Measurements from ENCODE around the gene CYP4F22. TPM values are rescaled to one million over a fixed set of nuclear protein-coding genes. Genes with fewer than 3 reads are reported as not detected.
"Not testable (repeated sequence)": the region's sequence is repeated elsewhere in the genome, so short reads cannot be mapped to it uniquely, and the experiment has no call there.

The CYP4F22 gene
- total RNA-seq, 2 donors from 2014 or later: not detected

DNA sequence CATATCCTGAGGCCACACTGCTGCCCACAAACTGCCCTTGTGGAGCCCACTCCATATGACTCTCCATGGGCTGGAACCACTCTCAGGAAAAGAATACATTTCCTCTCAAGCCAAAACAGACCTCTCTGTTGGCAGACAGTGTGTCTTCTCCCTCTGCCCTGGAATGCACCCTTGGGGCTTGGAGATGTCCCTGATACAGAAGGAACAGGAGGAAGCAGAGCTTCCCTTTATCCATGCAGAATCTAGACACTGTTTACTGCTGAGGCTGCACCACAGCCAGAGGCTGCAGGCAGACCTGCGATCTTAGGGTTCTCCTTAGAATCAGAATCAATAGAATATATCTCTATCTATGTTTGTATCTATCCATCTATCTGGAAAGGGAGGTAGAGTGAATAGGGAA lies 79.9 kb downstream of the CYP4F22 start:
- intact Hi-C loops (cut with DNase I): no loop called here
- ATAC-seq: no peak

DNA sequence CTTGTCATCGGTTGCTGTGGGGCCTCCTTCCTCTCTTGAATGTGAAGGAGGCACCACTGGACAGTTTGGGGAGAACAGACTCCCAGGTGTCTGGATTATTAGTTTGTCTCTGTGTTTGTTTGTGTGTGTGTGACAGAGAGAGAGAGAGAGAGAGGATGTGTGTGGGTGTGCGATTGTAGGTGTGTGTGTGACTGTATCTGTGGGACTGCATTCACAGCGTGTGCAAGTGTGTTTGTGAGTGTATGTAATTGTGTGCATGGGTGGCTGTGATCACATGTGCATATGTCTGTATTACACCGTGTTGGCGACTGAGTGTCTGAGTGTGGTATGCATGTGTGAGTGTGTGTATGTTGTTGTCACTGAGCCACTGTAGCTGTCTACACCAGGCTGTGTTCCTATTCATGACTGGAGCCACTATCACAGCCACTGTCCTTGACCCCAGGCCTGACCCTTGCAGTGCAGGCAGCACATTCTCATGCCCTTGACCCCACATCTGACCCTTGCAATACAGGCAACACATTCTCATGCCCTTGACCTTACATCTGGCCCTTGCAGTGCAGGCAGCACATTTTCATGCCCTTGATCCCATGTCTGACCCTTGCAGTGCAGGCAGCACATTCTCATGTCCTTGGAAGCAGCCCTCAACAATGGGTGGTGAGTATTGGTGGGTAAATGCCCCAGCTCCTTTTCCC lies 81.6 kb downstream of the CYP4F22 start:
- Histone ChIP-seq H3K27me3 (no peaks in the 10 kb centered on the region), H3K9me3 (peaks cover 0 to 6% (median 0%) of the 10 kb centered on the region in 3 donors), H3K4me3 (no peak overlapping the region), H3K36me3 (replicated peaks in 1 of 2; ENCODE audit: insufficient read depth in 1 of 2, low read depth in 2 of 2) (no peaks in the 10 kb centered on the region), H3K4me1 (no peaks in the 10 kb centered on the region), H3K27ac (no peak overlapping the region)
- no peak for ATAC-seq
- 71 to 83% methylated on average over 5 of the region's 5 CpGs for WGBS, 2 donors
- DNase-seq: no peak
- TF ChIP-seq POLR2A (IDR thresholded peaks at IDR 0.05): no peak
- TF ChIP-seq, protein P1, sequence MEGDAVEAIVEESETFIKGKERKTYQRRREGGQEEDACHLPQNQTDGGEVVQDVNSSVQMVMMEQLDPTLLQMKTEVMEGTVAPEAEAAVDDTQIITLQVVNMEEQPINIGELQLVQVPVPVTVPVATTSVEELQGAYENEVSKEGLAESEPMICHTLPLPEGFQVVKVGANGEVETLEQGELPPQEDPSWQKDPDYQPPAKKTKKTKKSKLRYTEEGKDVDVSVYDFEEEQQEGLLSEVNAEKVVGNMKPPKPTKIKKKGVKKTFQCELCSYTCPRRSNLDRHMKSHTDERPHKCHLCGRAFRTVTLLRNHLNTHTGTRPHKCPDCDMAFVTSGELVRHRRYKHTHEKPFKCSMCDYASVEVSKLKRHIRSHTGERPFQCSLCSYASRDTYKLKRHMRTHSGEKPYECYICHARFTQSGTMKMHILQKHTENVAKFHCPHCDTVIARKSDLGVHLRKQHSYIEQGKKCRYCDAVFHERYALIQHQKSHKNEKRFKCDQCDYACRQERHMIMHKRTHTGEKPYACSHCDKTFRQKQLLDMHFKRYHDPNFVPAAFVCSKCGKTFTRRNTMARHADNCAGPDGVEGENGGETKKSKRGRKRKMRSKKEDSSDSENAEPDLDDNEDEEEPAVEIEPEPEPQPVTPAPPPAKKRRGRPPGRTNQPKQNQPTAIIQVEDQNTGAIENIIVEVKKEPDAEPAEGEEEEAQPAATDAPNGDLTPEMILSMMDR (IDR thresholded peaks at IDR 0.05): no peak
- intact Hi-C loops (cut with DNase I): no loop called here

More for the DNA sequence above, 79.9 kb downstream of the CYP4F22 start:
- 78 to 82% methylated on average over 1 of the region's 1 CpG for WGBS, 2 donors
- no peak for TF ChIP-seq POLR2A (IDR thresholded peaks at IDR 0.05)
- TF ChIP-seq, protein P1 (IDR thresholded peaks at IDR 0.05): no peak
- Histone ChIP-seq H3K4me3 (no peak overlapping the region), H3K4me1 (peaks cover 5% of the 10 kb centered on the region), H3K27me3 (peaks cover 0 to 10% of the 10 kb centered on the region in 2 donors), H3K36me3 (replicated peaks in 1 of 2; ENCODE audit: insufficient read depth in 1 of 2, low read depth in 2 of 2) (no peaks in the 10 kb centered on the region), H3K9me3 (peaks cover 0 to 6% (median 0%) of the 10 kb centered on the region in 3 donors), H3K27ac (no peak overlapping the region)
- no peak for DNase-seq

DNA sequence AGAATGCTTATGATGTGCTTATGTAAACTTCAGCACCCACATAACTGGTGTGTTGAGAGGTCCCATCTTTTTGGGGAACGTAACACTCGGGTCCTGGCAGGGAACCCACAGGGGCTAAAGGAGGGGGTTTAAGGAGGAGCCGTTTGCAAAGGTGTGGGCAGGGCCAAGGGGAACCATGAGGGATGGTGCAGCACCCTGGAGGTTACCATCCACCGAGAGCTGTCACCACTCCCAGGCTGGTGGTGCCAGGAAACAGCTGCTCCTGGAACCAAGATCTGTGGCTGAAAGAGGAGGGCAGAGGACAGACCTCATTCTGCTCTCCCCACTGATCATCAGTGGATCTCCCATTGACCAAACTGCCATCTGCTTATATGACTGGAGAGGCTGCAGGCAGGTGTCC lies 83.5 kb downstream of the CYP4F22 start:
- intact Hi-C loops (cut with DNase I): no loop called here
- no peaks in the 10 kb centered on the region for H3K27me3 ChIP-seq
- no peak overlapping the region for H3K27ac ChIP-seq
- ATAC-seq (no peak), DNase-seq (no peak)
- H3K4me3 ChIP-seq: no peak overlapping the region
- WGBS, 2 donors: 38 to 72% methylated on average over 4 of the region's 4 CpGs
- no peaks in the 10 kb centered on the region for H3K4me1 ChIP-seq
- H3K9me3 ChIP-seq: peaks cover 0 to 6% (median 0%) of the 10 kb centered on the region in 3 donors
- TF ChIP-seq POLR2A (IDR thresholded peaks at IDR 0.05): no peak
- TF ChIP-seq, protein P1 (IDR thresholded peaks at IDR 0.05): no peak
- no peaks in the 10 kb centered on the region for H3K36me3 ChIP-seq (replicated peaks in 1 of 2; ENCODE audit: insufficient read depth in 1 of 2, low read depth in 2 of 2)

DNA sequence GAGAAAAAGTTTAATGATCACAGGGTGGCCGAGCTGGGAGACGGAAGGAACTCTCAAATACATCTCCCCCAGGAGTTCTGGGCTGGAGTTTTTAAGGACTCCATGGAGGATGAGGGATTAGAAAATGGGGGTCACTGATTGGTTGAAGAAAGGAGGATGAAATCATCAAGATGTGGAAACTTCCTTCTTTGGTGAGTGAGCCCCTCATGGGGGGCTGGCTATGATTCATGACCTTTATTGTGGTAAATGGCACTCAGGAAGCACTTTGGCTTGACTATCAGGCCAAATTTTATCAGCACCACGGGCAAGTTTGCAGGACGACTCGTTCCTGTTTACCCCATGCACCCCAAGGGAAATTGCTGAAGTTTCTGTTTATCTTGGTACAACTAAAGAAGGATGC lies 84.2 kb downstream of the CYP4F22 start:
- intact Hi-C loops (cut with DNase I); H3K27me3 ChIP-seq; H3K9me3 ChIP-seq; H3K27ac ChIP-seq; ATAC-seq; H3K36me3 ChIP-seq (replicated peaks in 1 of 2; ENCODE audit: insufficient read depth in 1 of 2, low read depth in 2 of 2); DNase-seq; H3K4me3 ChIP-seq; H3K4me1 ChIP-seq: not testable (repeated sequence)
- WGBS, 2 donors: 12 to 20% methylated on average over 5 of the region's 5 CpGs

DNA sequence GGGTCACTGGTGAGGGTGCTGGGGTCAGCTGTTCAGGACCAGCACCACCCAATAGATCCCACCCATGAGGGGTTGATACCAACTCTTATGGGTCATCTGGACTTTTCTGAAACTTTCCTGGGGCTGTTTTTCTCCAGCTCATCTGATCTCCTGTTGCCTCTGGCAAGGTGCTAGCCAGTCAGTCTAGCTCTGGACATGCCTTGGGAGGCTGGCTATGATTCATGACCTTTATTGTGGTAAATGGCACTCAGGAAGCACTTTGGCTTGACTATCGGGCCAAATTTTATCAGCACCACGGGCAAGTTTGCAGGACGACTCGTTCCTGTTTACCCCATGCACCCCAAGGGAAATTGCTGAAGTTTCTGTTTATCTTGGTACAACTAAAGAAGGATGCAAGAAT lies 85.4 kb downstream of the CYP4F22 start:
- DNase-seq; H3K27ac ChIP-seq; intact Hi-C loops (cut with DNase I); H3K4me3 ChIP-seq; H3K9me3 ChIP-seq; H3K36me3 ChIP-seq (replicated peaks in 1 of 2; ENCODE audit: insufficient read depth in 1 of 2, low read depth in 2 of 2); H3K27me3 ChIP-seq; H3K4me1 ChIP-seq; ATAC-seq: not testable (repeated sequence)
- 0 to 29% methylated on average over 1 to 4 of the region's 4 CpGs for WGBS, 2 donors

DNA sequence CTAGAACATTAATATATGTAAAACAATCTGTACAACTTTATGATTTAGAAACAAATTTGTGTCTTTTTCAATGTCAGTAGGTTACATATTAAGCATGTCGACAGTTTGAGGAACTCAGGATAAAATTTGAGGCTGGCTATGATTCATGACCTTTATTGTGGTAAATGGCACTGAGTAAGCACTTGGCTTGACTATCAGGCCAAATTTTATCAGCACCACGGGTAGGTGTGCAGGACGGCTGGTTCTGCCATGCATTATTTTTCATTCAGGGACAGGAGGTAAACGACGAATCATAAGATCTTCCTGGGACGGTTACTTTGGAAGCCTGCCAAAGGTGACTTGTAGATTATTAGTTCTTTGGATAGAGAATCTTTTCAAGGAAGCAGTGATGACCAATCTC lies 86.7 kb downstream of the CYP4F22 start:
- Histone ChIP-seq H3K4me1 (no peaks in the 10 kb centered on the region), H3K9me3 (peaks cover 0 to 6% (median 0%) of the 10 kb centered on the region in 3 donors), H3K36me3 (replicated peaks in 1 of 2; ENCODE audit: insufficient read depth in 1 of 2, low read depth in 2 of 2) (no peaks in the 10 kb centered on the region), H3K27me3 (no peaks in the 10 kb centered on the region), H3K4me3 (no peak overlapping the region), H3K27ac (no peak overlapping the region)
- peak in 1 of 4 donors; percentile 14 for DNase-seq
- WGBS, 2 donors: 8 to 17% methylated on average over 6 of the region's 6 CpGs
- TF ChIP-seq, protein P1 (IDR thresholded peaks at IDR 0.05): no peak
- no peak for TF ChIP-seq POLR2A (IDR thresholded peaks at IDR 0.05)
- ATAC-seq: no peak
- intact Hi-C loops (cut with DNase I): no loop called here

Data from body of pancreas (tissue), 4 donors.